WI38 (cell line): ENCODE measurements around the gene YY1AP1.
"Not testable (repeated sequence)": the region's sequence is repeated elsewhere in the genome, so short reads cannot be mapped to it uniquely, and the experiment has no call there.

Source experiments
- H3K4me3 ChIP-seq: 2 replicates; pipeline ENCODE4 v1.5.1; 2011; ENCODE audit warnings: low read depth, mild to moderate bottlenecking, control low read depth, low read length
- CTCF ChIP-seq: IDR thresholded peaks from 2 replicates; pipeline ENCODE4 v1.5.1; 2012; ENCODE audit warnings: low read depth, mild to moderate bottlenecking, control low read depth, low read length

The YY1AP1 gene

DNA sequence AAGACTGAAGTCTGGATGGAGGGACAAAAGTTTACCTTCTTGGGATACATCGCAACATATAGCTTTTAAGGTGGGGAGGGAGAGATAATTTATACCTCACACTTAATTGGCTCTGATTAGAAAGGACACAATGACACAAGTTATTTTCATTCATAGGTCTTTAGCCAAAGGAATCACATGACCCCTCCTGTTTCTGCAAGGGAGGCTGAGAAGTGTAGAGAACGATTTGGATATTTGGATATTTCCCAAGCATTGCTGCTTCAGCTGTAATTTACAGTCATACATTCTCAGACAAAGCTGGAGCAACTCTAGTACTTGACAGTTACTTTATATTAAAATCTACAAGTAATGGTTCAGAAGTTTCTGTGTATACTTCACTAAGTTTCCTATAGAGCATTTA is 24.5 kb upstream of the YY1AP1 start:
- no peak for TF ChIP-seq CTCF
- no peak overlapping the region for H3K4me3 ChIP-seq

DNA sequence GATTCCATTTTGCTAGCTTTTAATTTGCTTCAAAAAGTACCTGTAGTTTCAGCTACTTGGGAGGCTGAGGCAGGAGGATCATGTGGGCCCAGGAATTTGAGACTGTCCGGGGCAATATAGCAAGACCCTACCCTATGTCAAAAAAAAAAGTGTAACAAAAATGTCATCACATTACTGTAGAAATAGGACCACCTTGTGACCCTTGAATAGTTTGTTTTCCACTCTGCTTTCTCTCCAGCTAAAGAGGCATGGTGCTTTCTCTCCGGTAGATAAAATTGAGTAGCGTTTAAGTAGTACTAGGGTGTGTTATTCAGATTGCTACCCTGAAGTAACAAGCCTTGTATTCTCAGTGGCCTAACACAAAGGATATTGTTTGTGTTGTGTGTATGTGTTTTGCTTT is 24.1 kb upstream of the YY1AP1 start:
- H3K4me3 ChIP-seq, result not testable (repeated sequence)

- not testable (repeated sequence) for H3K4me3 ChIP-seq
These were observed 22.9 kb upstream of the YY1AP1 start for GRCh38 chr1:155711457-155711856.

DNA sequence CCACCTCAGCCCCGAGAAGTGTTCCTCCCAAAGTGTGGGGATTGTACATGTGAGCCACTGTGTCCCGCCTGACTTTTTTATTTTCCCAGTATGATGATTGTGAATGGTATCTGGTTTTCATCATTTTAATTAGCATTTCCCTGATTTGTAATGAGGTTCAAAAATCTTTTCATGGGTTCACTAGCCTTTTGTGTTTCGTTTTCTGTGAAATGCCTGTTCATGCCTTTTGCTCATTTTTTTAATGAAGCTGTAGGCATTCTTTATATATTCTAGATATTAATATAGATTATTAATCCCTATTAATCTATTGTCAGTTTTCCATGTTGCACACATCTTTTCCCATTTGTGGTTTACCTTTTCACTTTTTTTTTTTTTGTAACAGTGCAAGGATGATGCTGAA is 20.8 kb upstream of the YY1AP1 start:
- H3K4me3 ChIP-seq, result no peak overlapping the region
- TF ChIP-seq CTCF, result no peak

DNA sequence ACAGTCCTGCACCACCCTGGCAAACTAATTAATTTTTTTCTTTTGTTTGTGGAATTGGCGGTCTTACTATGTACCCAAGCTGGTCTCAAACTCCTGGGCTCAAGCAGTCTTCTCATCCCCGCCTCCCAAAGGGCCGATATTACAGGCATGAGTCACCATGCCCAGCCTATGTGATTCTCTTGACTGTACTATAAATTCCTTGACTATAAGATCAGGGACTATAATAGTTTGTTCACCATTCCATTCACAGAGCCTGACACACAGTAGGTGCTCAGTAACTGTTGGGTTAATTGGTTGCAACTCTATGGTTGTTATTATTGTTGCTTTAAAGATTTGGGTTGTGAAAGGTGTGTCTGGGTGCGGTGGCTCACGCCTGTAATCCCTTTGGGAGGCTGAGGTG is 17.6 kb upstream of the YY1AP1 start:
- no peak for TF ChIP-seq CTCF
- H3K4me3 ChIP-seq, result no peak overlapping the region

- not testable (repeated sequence) for H3K4me3 ChIP-seq
These were observed 15.8 kb upstream of the YY1AP1 start for GRCh38 chr1:155704414-155704813.

- no peak for TF ChIP-seq CTCF
- H3K4me3 ChIP-seq, result no peak overlapping the region
These were observed 14.6 kb upstream of the YY1AP1 start for GRCh38 chr1:155703216-155703615.

- not testable (repeated sequence) for H3K4me3 ChIP-seq
These were observed 13.1 kb upstream of the YY1AP1 start for GRCh38 chr1:155701675-155702074.

DNA sequence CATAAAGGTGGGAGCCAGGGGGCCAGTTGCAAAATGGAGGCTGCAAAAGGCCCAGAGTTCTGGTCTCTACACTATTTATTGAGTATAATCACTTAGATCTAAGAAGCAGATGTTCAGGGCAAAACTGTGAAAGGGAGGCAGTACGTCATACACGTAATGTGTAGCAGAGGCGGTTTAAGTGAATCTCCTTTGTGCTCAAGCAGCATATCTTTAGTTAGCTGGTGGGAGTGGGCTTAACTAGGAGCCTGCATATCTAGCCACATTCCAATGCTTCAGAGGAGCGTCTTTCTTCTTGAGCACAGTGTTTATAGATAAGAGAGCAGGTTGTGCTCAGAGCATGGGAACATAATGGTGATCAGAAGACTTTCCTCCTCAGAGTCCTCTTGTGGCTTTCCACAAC is 10.5 kb upstream of the YY1AP1 start:
- H3K4me3 ChIP-seq, result not testable (repeated sequence)

GRCh38 chr1:155698382-155699038 is 9.9 kb upstream of the YY1AP1 start:
- no peak overlapping the region for H3K4me3 ChIP-seq
- no peak for TF ChIP-seq CTCF

DNA sequence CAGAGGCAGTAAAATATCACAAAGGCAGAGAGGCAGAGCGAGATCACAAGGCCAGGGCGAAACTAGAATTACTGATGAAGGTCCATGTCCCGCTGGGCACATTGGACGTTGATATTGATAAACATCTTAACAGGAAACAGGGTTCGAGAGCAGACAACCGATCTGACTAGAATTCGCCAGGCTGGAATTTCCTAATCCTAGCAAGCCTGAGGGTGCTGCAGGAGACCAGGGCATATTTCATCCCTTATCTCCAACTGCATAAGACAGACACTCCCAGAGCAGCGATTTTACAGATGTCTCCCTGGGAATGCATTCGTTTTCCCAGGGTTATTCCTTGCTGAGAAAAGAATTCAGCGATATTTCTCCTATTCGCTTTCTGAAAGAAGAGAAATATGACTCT is 9.0 kb upstream of the YY1AP1 start:
- H3K4me3 ChIP-seq, result not testable (repeated sequence)
